Measurements from ENCODE around the gene RPSA. TPM values are rescaled to one million over a fixed set of nuclear protein-coding genes. Genes with fewer than 3 reads are reported as not detected.

Gene RPSA
- total RNA-seq, 1 experiment from 2014 or later, result 2,486 TPM

GRCh38 chr3:39443530-39443929 is 37.0 kb downstream of the RPSA start:
- H4K20me1 ChIP-seq (ENCODE audit: insufficient read depth), result no peaks in the 10 kb centered on the region
- no peak for DNase-seq (ENCODE audit: low read depth, low spot score)
- peak; percentile 63 for ATAC-seq
- RAD21 ChIA-PET (ENCODE audit: low non-redundant PET in 1 of 2, low total read pairs in 2 of 2, uncharacterized antibody in 2 of 2, unreplicated experiment in 2 of 2), result no interaction called here
- TF ChIP-seq RAD21 (IDR thresholded peaks at IDR 0.05; ENCODE audit: low read depth), result peak; percentile 38; the same call in 1 of the 2 replicates
- TF ChIP-seq CTCF (IDR thresholded peaks at IDR 0.05 in 2 of 3, conservative IDR thresholded peaks at IDR 0.05 in 1 of 3; ENCODE audit: borderline replicate concordance in 1 of 3, insufficient read depth in 1 of 3, low read depth in 2 of 3, low read length in 2 of 3), result peak; percentile 19 to 30 (median 24); a peak in 3 of 6 replicates
- TF ChIP-seq EZH2phosphoT487 (IDR thresholded peaks at IDR 0.05; ENCODE audit: borderline replicate concordance), result no peak
- H3K4me3 ChIP-seq (replicated peaks in 1 of 2; ENCODE audit: low read depth in 1 of 2, low read length in 2 of 2), result no peak overlapping the region
- H3K36me3 ChIP-seq (ENCODE audit: control insufficient read depth in 1 of 2, insufficient read depth in 2 of 2, low read length in 2 of 2), result no peaks in the 10 kb centered on the region
- POLR2A ChIA-PET, result no interaction called here
- no peak overlapping the region for H2AFZ ChIP-seq (ENCODE audit: low read depth, low read length, poor library complexity, severe bottlenecking)
- CTCF ChIA-PET, result interaction anchor here (1.4 kb wide), 1 partner anchor 13 kb away, joined by 3 read pairs; no protein-coding TSS in a partner anchor
- 0 out of 4 replicates have a peak, but pooled peaks cover 0 to 2% of the 10 kb centered on the region in 2 experiments for H3K4me1 ChIP-seq (ENCODE audit: control insufficient read depth in 1 of 2, insufficient read depth in 2 of 2, low read length in 2 of 2)
- H3K9me3 ChIP-seq (ENCODE audit: control insufficient read depth in 1 of 2, insufficient read depth in 1 of 2, low read depth in 1 of 2, low read length in 2 of 2), result no peaks in the 10 kb centered on the region
- BruUV-seq (replicated peaks), result no TSS peak
- no peak overlapping the region for H3K27ac ChIP-seq (ENCODE audit: low read depth, low read length)
- H3K9me2 ChIP-seq (ENCODE audit: insufficient read depth), result no peaks in the 10 kb centered on the region
- H3K27me3 ChIP-seq (ENCODE audit: insufficient read depth, low read length), result no peaks in the 10 kb centered on the region
- intact Hi-C loops (cut with micrococcal nuclease), result no loop called here
- H3K79me2 ChIP-seq (ENCODE audit: insufficient read depth, low read length), result no peaks in the 10 kb centered on the region
- H3K4me2 ChIP-seq (ENCODE audit: low read length), result no peak overlapping the region
- H3K9ac ChIP-seq (ENCODE audit: low read length), result no peak overlapping the region

GRCh38 chr3:39445927-39446326 is 39.4 kb downstream of the RPSA start:
- Histone ChIP-seq H3K4me3 (replicated peaks in 1 of 2; ENCODE audit: low read depth in 1 of 2, low read length in 2 of 2) (no peak overlapping the region), H2AFZ (ENCODE audit: low read depth, low read length, poor library complexity, severe bottlenecking) (no peak overlapping the region), H3K9ac (ENCODE audit: low read length) (no peak overlapping the region), H3K9me2 (ENCODE audit: insufficient read depth) (no peaks in the 10 kb centered on the region), H4K20me1 (ENCODE audit: insufficient read depth) (no peaks in the 10 kb centered on the region), H3K79me2 (ENCODE audit: insufficient read depth, low read length) (no peaks in the 10 kb centered on the region), H3K27ac (ENCODE audit: low read depth, low read length) (no peak overlapping the region), H3K36me3 (ENCODE audit: control insufficient read depth in 1 of 2, insufficient read depth in 2 of 2, low read length in 2 of 2) (no peaks in the 10 kb centered on the region), H3K27me3 (ENCODE audit: insufficient read depth, low read length) (no peaks in the 10 kb centered on the region), H3K4me2 (ENCODE audit: low read length) (no peak overlapping the region), H3K9me3 (ENCODE audit: control insufficient read depth in 1 of 2, insufficient read depth in 1 of 2, low read depth in 1 of 2, low read length in 2 of 2) (no peaks in the 10 kb centered on the region), H3K4me1 (ENCODE audit: control insufficient read depth in 1 of 2, insufficient read depth in 2 of 2, low read length in 2 of 2) (0 out of 4 replicates have a peak, but pooled peaks cover 0 to 2% of the 10 kb centered on the region in 2 experiments)
- BruUV-seq (replicated peaks), result no TSS peak
- no peak for DNase-seq (ENCODE audit: low read depth, low spot score)
- RAD21 ChIA-PET (ENCODE audit: low non-redundant PET in 1 of 2, low total read pairs in 2 of 2, uncharacterized antibody in 2 of 2, unreplicated experiment in 2 of 2), result no interaction called here
- POLR2A ChIA-PET, result no interaction called here
- ATAC-seq, result no peak
- CTCF ChIA-PET, result interaction anchor here (0.9 to 2.9 kb wide), 3 partner anchors 29 to 52 kb away, joined by 3 to 35 read pairs (median 4); no protein-coding TSS in a partner anchor
- intact Hi-C loops (cut with micrococcal nuclease), result loop anchor here (5.0 kb wide), 1 partner anchor 731 kb away; no protein-coding TSS in a partner anchor
- TF ChIP-seq JUND (IDR thresholded peaks at IDR 0.05), result no peak
- no peak for TF ChIP-seq SRF (IDR thresholded peaks at IDR 0.05; ENCODE audit: low read depth)
- TF ChIP-seq YY1 (IDR thresholded peaks at IDR 0.05; ENCODE audit: extremely low read depth, insufficient replicate concordance, low read depth, low read length), result no peak
- no peak for TF ChIP-seq RAD21 (IDR thresholded peaks at IDR 0.05; ENCODE audit: low read depth)
- TF ChIP-seq ZFX (IDR thresholded peaks at IDR 0.05), result no peak
- no peak for TF ChIP-seq ZNF274 (IDR thresholded peaks at IDR 0.05; ENCODE audit: low read depth, low read length)
- no peak for TF ChIP-seq REST (IDR thresholded peaks at IDR 0.05; ENCODE audit: low read depth)
- no peak for TF ChIP-seq POLR2AphosphoS5 (IDR thresholded peaks at IDR 0.05; ENCODE audit: low read depth, low read length)
- no peak for TF ChIP-seq CBX3 (IDR thresholded peaks at IDR 0.05; ENCODE audit: low read depth)
- TF ChIP-seq EGR1 (IDR thresholded peaks at IDR 0.05; ENCODE audit: low read depth), result no peak
- TF ChIP-seq EZH2phosphoT487 (IDR thresholded peaks at IDR 0.05; ENCODE audit: borderline replicate concordance), result no peak
- no peak for TF ChIP-seq ATF3 (IDR thresholded peaks at IDR 0.05)
- no peak for TF ChIP-seq MAX (IDR thresholded peaks at IDR 0.05)
- no peak for TF ChIP-seq SP1 (IDR thresholded peaks at IDR 0.05; ENCODE audit: low read depth)
- no peak for TF ChIP-seq POLR2A (IDR thresholded peaks at IDR 0.05; ENCODE audit: borderline replicate concordance, extremely low read depth, insufficient read depth, insufficient read length)
